H9 (cell line): ENCODE results near the gene ZNF451. TPM values are rescaled to one million over a fixed set of nuclear protein-coding genes. Genes with fewer than 3 reads are reported as not detected.

Source experiments
- DNase-seq: peaks from one replicate; pipeline ENCODE4 v3.0.0-alpha.2; 2017
- H2AFZ ChIP-seq: one replicate; pipeline ENCODE4 v1.6.1; 2013; ENCODE audit warnings: mild to moderate bottlenecking, low read length, control low read depth, moderate library complexity
- H2AK5ac ChIP-seq: 2 replicates; pipeline ENCODE4 v1.6.1; 2013; ENCODE audit warnings: low read length, control low read depth, mixed read lengths; ENCODE audit not compliant: insufficient read length
- H2BK120ac ChIP-seq: one replicate; pipeline ENCODE4 v1.6.1; 2013; ENCODE audit warnings: low read depth, mild to moderate bottlenecking, low read length, control low read depth, inconsistent platforms; ENCODE audit not compliant: poor library complexity, severe bottlenecking
- H2BK12ac ChIP-seq: 2 replicates; pipeline ENCODE4 v1.6.1; 2013; ENCODE audit warnings: low read length, control low read depth, mixed read lengths, low read depth; ENCODE audit not compliant: insufficient read length
- H2BK15ac ChIP-seq: 2 replicates; pipeline ENCODE4 v1.6.1; 2013; ENCODE audit warnings: low read depth, low read length, control low read depth
- H2BK20ac ChIP-seq: one replicate; pipeline ENCODE4 v1.6.1; 2013; ENCODE audit warnings: low read depth, mild to moderate bottlenecking, low read length, control low read depth, inconsistent platforms; ENCODE audit not compliant: poor library complexity, severe bottlenecking
- H2BK5ac ChIP-seq: 2 replicates; pipeline ENCODE4 v1.6.1; 2013; ENCODE audit warnings: low read length, control low read depth, mixed read lengths; ENCODE audit not compliant: insufficient read length
- H3K14ac ChIP-seq: 2 replicates; pipeline ENCODE4 v1.6.1; 2013; ENCODE audit warnings: low read length, control low read depth; ENCODE audit not compliant: insufficient read depth
- H3K18ac ChIP-seq: 2 replicates; pipeline ENCODE4 v1.6.1; 2013; ENCODE audit warnings: low read depth, mild to moderate bottlenecking, mixed read lengths, low read length, control low read depth; ENCODE audit not compliant: insufficient read length
- H3K23ac ChIP-seq: 2 replicates; pipeline ENCODE4 v1.6.1; 2013; ENCODE audit warnings: low read length, control low read depth, mixed read lengths, low read depth; ENCODE audit not compliant: insufficient read length
- H3K23me2 ChIP-seq: 2 replicates; pipeline ENCODE4 v1.6.1; 2013; ENCODE audit warnings: low read depth, mild to moderate bottlenecking, mixed read lengths, low read length, control low read depth; ENCODE audit not compliant: insufficient read length, poor library complexity, severe bottlenecking
- H3K27ac ChIP-seq: 2 replicates; pipeline ENCODE4 v1.5.1; 2013; ENCODE audit warnings: low read length, control low read depth, mixed read lengths, low read depth; ENCODE audit not compliant: insufficient read length
- H3K27me3 ChIP-seq: 2 replicates; pipeline ENCODE4 v1.6.1; 2013; ENCODE audit warnings: low read length, control low read depth, inconsistent platforms; ENCODE audit not compliant: insufficient read depth
- H3K4ac ChIP-seq: 2 replicates; pipeline ENCODE4 v1.6.1; 2013; ENCODE audit warnings: low read depth, mild to moderate bottlenecking, control low read depth, inconsistent platforms, low read length, moderate library complexity
- H3K4me1 ChIP-seq: 2 replicates; pipeline ENCODE4 v1.6.1; 2013; ENCODE audit warnings: low read length, control low read depth, inconsistent platforms; ENCODE audit not compliant: insufficient read depth
- H3K4me2 ChIP-seq: 2 replicates; pipeline ENCODE4 v1.6.1; 2013; ENCODE audit warnings: low read length, control low read depth, mixed read lengths; ENCODE audit not compliant: insufficient read length, insufficient read depth
- H3K56ac ChIP-seq: 2 replicates; pipeline ENCODE4 v1.6.1; 2013; ENCODE audit warnings: low read depth, mild to moderate bottlenecking, mixed read lengths, low read length, control low read depth; ENCODE audit not compliant: insufficient read length
- H3K79me1 ChIP-seq: 2 replicates; pipeline ENCODE4 v1.6.1; 2013; ENCODE audit warnings: low read depth, mild to moderate bottlenecking, moderate library complexity, low read length, control low read depth, inconsistent platforms; ENCODE audit not compliant: insufficient read depth, poor library complexity, severe bottlenecking
- H3K79me2 ChIP-seq: 2 replicates; pipeline ENCODE4 v1.6.1; 2013; ENCODE audit warnings: low read length, control low read depth, inconsistent platforms; ENCODE audit not compliant: insufficient read depth
- H3K9ac ChIP-seq: 2 replicates; pipeline ENCODE4 v1.6.1; 2013; ENCODE audit warnings: low read length, control low read depth, mixed read lengths; ENCODE audit not compliant: insufficient read length; ENCODE audit errors: extremely low read depth
- H3K9me3 ChIP-seq: one replicate; pipeline ENCODE4 v1.6.1; 2013; ENCODE audit warnings: low read depth, low read length, inconsistent platforms; ENCODE audit not compliant: control insufficient read depth
- H3T11ph ChIP-seq: one replicate; pipeline ENCODE4 v1.6.1; 2013; ENCODE audit warnings: mild to moderate bottlenecking, low read length, control low read depth, inconsistent platforms
- H4K20me1 ChIP-seq: one replicate; pipeline ENCODE4 v1.6.1; 2013; ENCODE audit not compliant: control insufficient read depth, insufficient read length, insufficient read depth
- H4K5ac ChIP-seq: 2 replicates; pipeline ENCODE4 v1.6.1; 2013; ENCODE audit warnings: low read depth, mild to moderate bottlenecking, mixed read lengths, low read length, control low read depth; ENCODE audit not compliant: insufficient read length
- H4K8ac ChIP-seq: replicated peaks from 2 replicates; pipeline ENCODE4 v1.6.1; 2013; ENCODE audit warnings: low read length, control low read depth, mixed read lengths, low read depth; ENCODE audit not compliant: insufficient read length
- H4K91ac ChIP-seq: 2 replicates; pipeline ENCODE4 v1.6.1; 2013; ENCODE audit warnings: low read depth, mild to moderate bottlenecking, moderate library complexity, mixed read lengths, low read length, control low read depth; ENCODE audit not compliant: insufficient read length
- H3K27ac Mint-ChIP-seq, 3 experiments: 2 replicates in 2 of 3; 3 replicates in 1 of 3; pipeline ENCODE4 v1.8.0; 2020 to 2021; ENCODE audit warnings: mixed read lengths in 3 of 3, mild to moderate bottlenecking in 1 of 3, moderate library complexity in 1 of 3
- H3K27me3 Mint-ChIP-seq: 2 replicates; pipeline ENCODE4 v1.8.0; 2021; ENCODE audit warnings: low read depth, mild to moderate bottlenecking, moderate library complexity, mixed read lengths
- H3K36me3 Mint-ChIP-seq, 3 experiments: 2 replicates in 2 of 3; 3 replicates in 1 of 3; pipeline ENCODE4 v1.8.0; 2020 to 2021; ENCODE audit warnings: low read depth in 3 of 3, mixed read lengths in 3 of 3; ENCODE audit not compliant: insufficient read depth in 1 of 3
- H3K4me1 Mint-ChIP-seq, 2 experiments: 2 replicates each; pipeline ENCODE4 v1.8.0; 2020; ENCODE audit warnings: mixed read lengths in 2 of 2
- H3K4me3 Mint-ChIP-seq, 2 experiments: 2 replicates in 1 of 2; 3 replicates in 1 of 2; pipeline ENCODE4 v1.8.0; 2020 to 2021; ENCODE audit warnings: mild to moderate bottlenecking in 2 of 2, mixed read lengths in 2 of 2, moderate library complexity in 1 of 2
- H3K9me3 Mint-ChIP-seq, 2 experiments: 2 replicates in 1 of 2; 3 replicates in 1 of 2; pipeline ENCODE4 v1.8.0; 2020; ENCODE audit warnings: mild to moderate bottlenecking in 2 of 2, mixed read lengths in 2 of 2, moderate library complexity in 1 of 2
- WGBS: extraction: QIAGEN DNeasy Blood & Tissue Kit; methylation state at CpG from one replicate; pipeline ENCODE4 v1.1.7; 2013; ENCODE audit warnings: missing lambda C conversion rate, low lambda C conversion rate, mixed read lengths; ENCODE audit not compliant: insufficient read length; ENCODE audit errors: extremely low coverage; 5-methylcytosine and 5-hydroxymethylcytosine counted together
- total RNA-seq: library from RNA; stranded (reverse); gene quantifications from 2 replicates; pipeline ENCODE4 v1.2.1, GENCODE V29; 2021
- TF ChIP-seq, protein P1 (sequence below): fragments of 200-600 bp; sonication (generic); conservative IDR thresholded peaks from 3 replicates; pipeline ENCODE4 v1.8.0; 2021; ENCODE audit warnings: antibody characterized with exemption, mild to moderate bottlenecking

ZNF451 gene
- total RNA-seq, 1 experiment from 2014 or later = 71.2 TPM

DNA sequence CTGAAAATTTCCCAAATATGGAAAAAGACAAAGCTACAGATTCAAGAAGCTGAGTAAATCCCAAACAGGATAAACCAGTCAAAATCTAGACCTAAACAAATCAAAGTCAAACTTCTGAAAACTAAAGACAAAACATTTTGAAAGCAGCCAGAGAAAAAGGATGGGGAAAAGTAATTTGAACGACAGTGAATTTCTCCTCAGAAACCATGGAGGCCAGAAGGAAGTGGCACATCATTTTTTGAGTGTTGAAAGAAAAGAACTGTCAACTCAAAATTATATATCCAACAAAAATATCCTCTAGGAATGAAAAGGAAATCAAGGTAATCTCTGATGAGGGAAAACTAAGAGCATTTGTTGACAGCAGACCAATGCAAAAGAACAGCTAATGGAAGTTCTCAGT is 125.3 kb downstream of the ZNF451 start:
- Histone ChIP-seq H2BK20ac (no peak overlapping the region), H3K79me2 (peaks cover 13% of the 10 kb centered on the region; the same call in 1 of the 2 replicates)
- no CpG with 5 or more reads among the region's 1 CpG for WGBS

More for the DNA sequence above, 125.3 kb downstream of the ZNF451 start:
- H3K9me3 ChIP-seq = no peaks in the 10 kb centered on the region
- TF ChIP-seq, protein P1, sequence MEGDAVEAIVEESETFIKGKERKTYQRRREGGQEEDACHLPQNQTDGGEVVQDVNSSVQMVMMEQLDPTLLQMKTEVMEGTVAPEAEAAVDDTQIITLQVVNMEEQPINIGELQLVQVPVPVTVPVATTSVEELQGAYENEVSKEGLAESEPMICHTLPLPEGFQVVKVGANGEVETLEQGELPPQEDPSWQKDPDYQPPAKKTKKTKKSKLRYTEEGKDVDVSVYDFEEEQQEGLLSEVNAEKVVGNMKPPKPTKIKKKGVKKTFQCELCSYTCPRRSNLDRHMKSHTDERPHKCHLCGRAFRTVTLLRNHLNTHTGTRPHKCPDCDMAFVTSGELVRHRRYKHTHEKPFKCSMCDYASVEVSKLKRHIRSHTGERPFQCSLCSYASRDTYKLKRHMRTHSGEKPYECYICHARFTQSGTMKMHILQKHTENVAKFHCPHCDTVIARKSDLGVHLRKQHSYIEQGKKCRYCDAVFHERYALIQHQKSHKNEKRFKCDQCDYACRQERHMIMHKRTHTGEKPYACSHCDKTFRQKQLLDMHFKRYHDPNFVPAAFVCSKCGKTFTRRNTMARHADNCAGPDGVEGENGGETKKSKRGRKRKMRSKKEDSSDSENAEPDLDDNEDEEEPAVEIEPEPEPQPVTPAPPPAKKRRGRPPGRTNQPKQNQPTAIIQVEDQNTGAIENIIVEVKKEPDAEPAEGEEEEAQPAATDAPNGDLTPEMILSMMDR = no peak
- no peak overlapping the region for H3K27ac ChIP-seq
- DNase-seq = no peak
- no peak overlapping the region for H3K9ac ChIP-seq
- no peaks in the 10 kb centered on the region; the same call in 1 of the 2 replicates for H3K4me1 ChIP-seq
- no peak overlapping the region for H4K8ac ChIP-seq
- no peak overlapping the region for H3T11ph ChIP-seq
- H3K4me3 Mint-ChIP-seq = no peak overlapping the region
- no peak overlapping the region for H2BK120ac ChIP-seq
- H3K36me3 Mint-ChIP-seq = peaks cover 5 to 34% (median 9%) of the 10 kb centered on the region in 3 experiments
- no peaks in the 10 kb centered on the region for H3K27me3 Mint-ChIP-seq
- no peak overlapping the region for H3K27ac Mint-ChIP-seq
- no peaks in the 10 kb centered on the region for H3K23me2 ChIP-seq
- H3K4me1 Mint-ChIP-seq = peaks cover 38 to 42% of the 10 kb centered on the region in 2 experiments
- H3K9me3 Mint-ChIP-seq = peaks cover 4 to 13% of the 10 kb centered on the region in 2 experiments; a peak in 3 of 5 replicates
- no peak overlapping the region for H2AK5ac ChIP-seq
- H3K23ac ChIP-seq = no peak overlapping the region
- H3K79me1 ChIP-seq = peaks cover 14% of the 10 kb centered on the region
- no peak overlapping the region for H3K18ac ChIP-seq
- H2BK12ac ChIP-seq = no peak overlapping the region
- H3K4me2 ChIP-seq = no peak overlapping the region
- H4K20me1 ChIP-seq = no peaks in the 10 kb centered on the region
- no peak overlapping the region for H4K91ac ChIP-seq
- no peak overlapping the region for H4K5ac ChIP-seq
- no peak overlapping the region for H2BK5ac ChIP-seq
- no peak overlapping the region for H2BK15ac ChIP-seq
- H3K56ac ChIP-seq = no peak overlapping the region
- no peak overlapping the region for H2AFZ ChIP-seq
- no peak overlapping the region for H3K14ac ChIP-seq
- no peaks in the 10 kb centered on the region for H3K27me3 ChIP-seq
- H3K4ac ChIP-seq = no peak overlapping the region
